Measurements from ENCODE around the gene GPR132.

Gene GPR132

DNA sequence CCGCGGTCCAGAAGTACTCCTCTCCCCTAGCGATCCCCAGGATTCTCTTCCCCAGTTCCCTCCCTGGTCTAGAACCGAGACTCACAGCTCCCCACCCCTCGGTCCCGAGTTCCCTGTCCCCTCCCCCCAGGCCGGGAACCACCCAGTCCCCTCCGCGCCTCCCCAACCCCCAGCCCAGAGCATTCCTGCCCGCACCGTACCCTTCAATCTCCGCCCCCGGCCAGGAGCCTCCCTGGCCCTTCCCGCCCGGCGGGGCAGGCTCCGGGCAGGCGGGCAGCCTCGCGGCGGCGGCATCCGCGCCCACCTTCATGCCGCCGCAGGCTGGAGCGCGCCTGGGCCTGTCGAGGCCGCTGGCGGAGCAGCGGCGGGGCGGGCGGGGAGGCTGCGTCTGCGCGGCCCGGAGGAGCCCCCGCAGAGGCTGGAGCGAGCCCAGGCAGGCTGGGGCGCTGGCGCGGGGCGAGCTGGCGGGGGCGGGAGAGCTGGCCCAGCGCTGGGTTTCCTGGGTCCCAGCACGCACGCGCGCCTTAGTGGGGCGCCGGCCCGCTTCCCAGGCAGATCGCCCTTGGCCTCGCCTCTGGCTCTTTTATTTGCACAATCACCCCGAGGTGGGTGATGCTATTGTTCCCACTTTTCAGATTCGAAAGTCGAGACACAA lies 22.2 kb upstream of the GPR132 start:
- TF ChIP-seq FOXA1 (IDR thresholded peaks at IDR 0.05) (no peak), TARDBP (IDR thresholded peaks at IDR 0.05) (no peak), ARNT (IDR thresholded peaks at IDR 0.05) (no peak)
- CTCF ChIA-PET, result interaction anchor here (0.9 to 2.0 kb wide), 4 partner anchors 86 to 276 kb away, joined by 3 to 7 read pairs (median 4); no protein-coding TSS in a partner anchor
- POLR2A ChIA-PET, result no interaction called here
- DNase-seq (ENCODE audit: extremely low spot score), result no peak

DNA sequence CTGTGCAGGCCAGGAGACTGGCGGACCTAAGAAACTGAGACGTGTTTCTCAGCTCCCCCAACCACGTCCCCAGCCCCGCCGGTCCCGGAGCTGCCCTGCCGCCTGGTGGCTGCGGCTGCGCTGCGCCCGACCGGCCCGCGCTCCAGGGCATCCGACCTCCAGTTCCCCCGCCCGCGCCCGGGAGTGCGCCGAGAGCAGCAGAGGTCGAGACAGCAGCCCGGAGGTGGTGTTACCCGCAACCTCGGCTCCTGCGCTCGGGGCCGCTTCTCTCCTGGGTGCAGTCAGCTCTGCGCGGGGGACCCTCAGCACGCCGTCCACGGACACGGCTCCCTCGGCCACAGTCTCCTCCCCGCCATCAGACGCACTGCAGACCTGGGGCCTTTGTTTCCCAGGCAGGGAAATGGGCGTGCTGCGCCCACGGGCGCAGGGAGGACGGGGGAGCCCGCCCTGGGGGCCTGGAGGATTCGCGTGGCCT lies 21.6 kb upstream of the GPR132 start:
- ChIA-PET POLR2A (interaction anchor here (1.2 kb wide), 1 partner anchor 66 kb away, joined by 4 read pairs; the partner anchor contains the start of gene CDCA4), CTCF (interaction anchor here (0.6 to 2.0 kb wide), 6 partner anchors 30 to 277 kb away, joined by 3 to 7 read pairs (median 3); no protein-coding TSS in a partner anchor)
- TF ChIP-seq FOXA1 (IDR thresholded peaks at IDR 0.05) (no peak), PKNOX1 (IDR thresholded peaks at IDR 0.05) (no peak), ZNF384 (IDR thresholded peaks at IDR 0.05) (no peak), CTBP1 (IDR thresholded peaks at IDR 0.05; ENCODE audit: borderline replicate concordance) (no peak; the same call in 1 of the 2 replicates), TARDBP (IDR thresholded peaks at IDR 0.05) (no peak), SUZ12 (IDR thresholded peaks at IDR 0.05) (no peak)
- peak; percentile 84 for DNase-seq (ENCODE audit: extremely low spot score)

- ChIA-PET POLR2A (interaction anchor here (1.2 kb wide), 1 partner anchor 65 kb away, joined by 4 read pairs; the partner anchor contains the start of gene CDCA4), CTCF (interaction anchor here (2.0 kb wide), 1 partner anchor 111 kb away, joined by 7 read pairs; no protein-coding TSS in a partner anchor)
- DNase-seq (ENCODE audit: extremely low spot score), result no peak
- TF ChIP-seq NFRKB (IDR thresholded peaks at IDR 0.05) (no peak), FOXA1 (IDR thresholded peaks at IDR 0.05) (no peak), PKNOX1 (IDR thresholded peaks at IDR 0.05) (no peak), FOXM1 (IDR thresholded peaks at IDR 0.05; ENCODE audit: borderline replicate concordance) (no peak), HDGF (IDR thresholded peaks at IDR 0.05; ENCODE audit: borderline replicate concordance) (no peak), TARDBP (IDR thresholded peaks at IDR 0.05) (no peak), LEF1 (IDR thresholded peaks at IDR 0.05; ENCODE audit: borderline replicate concordance) (no peak), ARNT (IDR thresholded peaks at IDR 0.05) (no peak), L3MBTL2 (conservative IDR thresholded peaks at IDR 0.05) (no peak), FOXK2 (IDR thresholded peaks at IDR 0.05) (no peak), BHLHE40 (IDR thresholded peaks at IDR 0.05; ENCODE audit: borderline replicate concordance) (no peak), CTBP1 (IDR thresholded peaks at IDR 0.05; ENCODE audit: borderline replicate concordance) (no peak), SP1 (IDR thresholded peaks at IDR 0.05) (no peak), ZNF384 (IDR thresholded peaks at IDR 0.05) (no peak)
Observed at GRCh38 chr14:105085766-105086165, 20.5 kb upstream of the GPR132 start.

DNA sequence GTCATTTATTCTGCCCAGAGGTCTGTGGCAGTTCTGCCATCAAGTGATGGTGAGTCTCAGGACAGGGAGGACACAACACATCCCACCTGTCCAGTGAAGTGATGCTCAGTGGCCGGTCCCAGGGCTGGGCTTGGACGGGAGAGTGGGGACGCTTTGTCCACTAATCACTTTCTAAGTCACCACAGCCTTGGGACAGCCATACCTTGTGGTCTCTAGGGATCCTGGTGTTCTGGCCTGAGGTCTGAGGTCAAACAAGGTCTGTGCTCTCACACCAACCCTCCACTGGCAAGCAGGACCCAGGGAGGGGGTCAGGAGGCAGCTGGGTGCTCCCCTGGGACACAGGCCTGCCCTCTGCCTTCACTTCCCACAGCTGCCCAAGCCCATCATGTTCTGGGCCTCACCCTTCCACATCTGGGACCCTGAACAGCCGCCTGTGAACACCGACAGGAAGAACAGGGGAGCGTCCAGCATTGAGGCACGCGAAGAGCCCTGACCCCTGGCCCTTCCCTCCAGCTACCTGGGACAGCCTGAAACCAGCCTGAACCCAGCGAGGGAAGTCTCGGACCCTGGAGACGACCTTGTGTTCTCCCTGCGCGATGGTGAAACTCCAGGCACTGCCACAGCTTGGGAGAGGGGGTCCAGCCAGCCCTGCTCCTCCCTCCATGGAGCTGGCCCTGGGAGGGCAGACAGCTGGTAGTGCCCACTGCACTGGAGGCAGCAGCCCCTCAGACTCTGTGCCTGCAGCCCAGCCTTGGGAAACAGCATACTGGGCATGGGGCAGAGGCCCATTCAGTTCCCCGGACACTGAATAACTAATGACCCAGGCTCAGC lies 19.7 kb upstream of the GPR132 start:
- CTCF ChIA-PET, result interaction anchor here (2.0 kb wide), 1 partner anchor 110 kb away, joined by 7 read pairs; no protein-coding TSS in a partner anchor
- DNase-seq (ENCODE audit: extremely low spot score), result no peak
- TF ChIP-seq NFRKB (IDR thresholded peaks at IDR 0.05) (no peak), ELF4 (IDR thresholded peaks at IDR 0.05) (no peak)
- POLR2A ChIA-PET, result no interaction called here

DNA sequence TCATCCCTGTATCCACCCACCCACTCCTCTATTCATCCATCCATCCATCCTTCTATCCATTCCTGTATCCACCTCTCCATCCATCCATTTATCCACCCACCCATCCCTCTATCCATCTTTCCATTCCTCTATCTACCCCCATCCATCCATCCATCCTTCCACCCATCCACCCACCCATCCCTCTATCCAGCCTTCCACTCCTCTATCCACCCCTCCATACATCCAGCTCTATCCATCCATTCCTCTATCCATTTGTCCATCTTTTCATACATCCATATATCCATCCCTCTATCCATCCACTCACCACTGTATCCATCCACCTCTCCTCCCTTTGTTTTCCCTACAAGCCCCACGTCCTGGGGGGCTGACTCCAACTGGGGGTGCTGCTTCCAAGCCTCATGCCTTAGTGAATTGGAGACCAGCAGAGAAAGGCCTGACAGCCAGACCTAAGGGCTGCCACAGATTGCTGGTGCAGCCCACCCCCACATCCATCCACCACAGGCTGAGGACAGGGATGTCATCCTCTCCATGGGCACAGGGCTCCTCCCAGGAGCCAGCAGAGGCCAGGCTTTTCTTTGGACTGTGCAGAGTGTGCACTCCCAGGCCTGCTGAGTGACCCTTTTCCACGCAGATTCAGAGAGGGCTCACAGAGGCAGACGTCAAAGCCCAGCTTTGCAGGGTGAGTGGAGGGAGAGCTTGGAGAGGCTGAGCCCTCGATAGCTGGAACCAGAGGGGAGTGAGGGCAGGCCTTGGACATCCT lies 18.9 kb upstream of the GPR132 start:
- TF ChIP-seq SUZ12 (IDR thresholded peaks at IDR 0.05) (no peak), LEF1 (IDR thresholded peaks at IDR 0.05; ENCODE audit: borderline replicate concordance) (no peak), FOXK2 (IDR thresholded peaks at IDR 0.05) (no peak), HDGF (IDR thresholded peaks at IDR 0.05; ENCODE audit: borderline replicate concordance) (no peak), SP1 (IDR thresholded peaks at IDR 0.05) (no peak), ARNT (IDR thresholded peaks at IDR 0.05) (no peak), NFRKB (IDR thresholded peaks at IDR 0.05) (no peak), PKNOX1 (IDR thresholded peaks at IDR 0.05) (no peak), FOXA1 (IDR thresholded peaks at IDR 0.05) (no peak), TARDBP (IDR thresholded peaks at IDR 0.05) (no peak), ZNF384 (IDR thresholded peaks at IDR 0.05) (no peak), FOXM1 (IDR thresholded peaks at IDR 0.05; ENCODE audit: borderline replicate concordance) (no peak), L3MBTL2 (conservative IDR thresholded peaks at IDR 0.05) (no peak), BHLHE40 (IDR thresholded peaks at IDR 0.05; ENCODE audit: borderline replicate concordance) (no peak), CTBP1 (IDR thresholded peaks at IDR 0.05; ENCODE audit: borderline replicate concordance) (no peak), ELF4 (IDR thresholded peaks at IDR 0.05) (no peak)
- no peak for DNase-seq (ENCODE audit: extremely low spot score)
- ChIA-PET CTCF (no interaction called here), POLR2A (no interaction called here)
